IMR-90 (cell line): ENCODE data around the gene SLC25A28.

Experiments used
- BHLHE40 ChIP-seq: fragments of 150-350 bp; IDR thresholded peaks from 2 replicates; pipeline ENCODE4 v1.6.1; 2016; ENCODE audit warnings: mild to moderate bottlenecking, low read depth, low read length
- POLR2A ChIP-seq: IDR thresholded peaks from 2 replicates; pipeline ENCODE4 v1.6.1; 2012; ENCODE audit warnings: mild to moderate bottlenecking, low read depth, low read length
- RAD21 ChIP-seq: IDR thresholded peaks from 2 replicates; pipeline ENCODE4 v1.6.1; 2012; ENCODE audit warnings: low read length, improper control_type of control experiment
- TF ChIP-seq, protein P1 (sequence below): conservative IDR thresholded peaks from 2 replicates; pipeline ENCODE4 v1.5.1; 2012; ENCODE audit warnings: mild to moderate bottlenecking, low read depth, low read length, improper control_type of control experiment

DNA sequence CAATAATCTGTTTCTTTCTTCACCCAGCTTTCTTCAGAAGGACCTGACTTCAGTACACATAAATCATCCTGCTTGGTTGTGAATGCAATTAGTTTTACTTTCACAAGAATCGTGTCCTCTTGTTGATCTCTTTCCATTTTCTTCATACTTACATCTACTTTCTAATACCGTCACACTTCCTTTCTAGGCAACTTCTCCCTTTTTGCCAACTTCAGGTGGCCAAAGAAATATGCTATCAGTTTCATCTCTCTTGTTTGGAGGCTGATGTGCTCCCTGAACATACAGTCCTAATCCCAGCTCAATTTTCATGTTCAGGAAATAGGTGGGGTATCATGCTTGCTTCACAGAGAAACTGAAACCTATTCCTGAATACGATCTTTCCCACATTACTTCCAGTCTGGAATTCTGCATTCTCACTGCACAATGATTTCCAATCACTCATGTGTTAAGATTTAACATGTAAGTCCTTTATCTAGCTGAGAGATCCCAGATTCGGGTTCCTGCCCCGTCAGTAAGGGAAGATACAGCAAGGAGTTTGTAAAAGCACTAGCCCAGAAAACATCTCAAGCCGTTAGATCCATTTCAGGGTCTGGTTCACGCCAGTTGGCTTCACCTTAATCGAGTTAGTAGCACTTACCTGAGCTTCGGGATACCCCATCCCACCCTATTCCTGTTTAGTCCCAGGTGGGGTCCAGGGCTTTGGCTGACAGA is 994 bp downstream of the SLC25A28 start:
- TF ChIP-seq, protein P1, sequence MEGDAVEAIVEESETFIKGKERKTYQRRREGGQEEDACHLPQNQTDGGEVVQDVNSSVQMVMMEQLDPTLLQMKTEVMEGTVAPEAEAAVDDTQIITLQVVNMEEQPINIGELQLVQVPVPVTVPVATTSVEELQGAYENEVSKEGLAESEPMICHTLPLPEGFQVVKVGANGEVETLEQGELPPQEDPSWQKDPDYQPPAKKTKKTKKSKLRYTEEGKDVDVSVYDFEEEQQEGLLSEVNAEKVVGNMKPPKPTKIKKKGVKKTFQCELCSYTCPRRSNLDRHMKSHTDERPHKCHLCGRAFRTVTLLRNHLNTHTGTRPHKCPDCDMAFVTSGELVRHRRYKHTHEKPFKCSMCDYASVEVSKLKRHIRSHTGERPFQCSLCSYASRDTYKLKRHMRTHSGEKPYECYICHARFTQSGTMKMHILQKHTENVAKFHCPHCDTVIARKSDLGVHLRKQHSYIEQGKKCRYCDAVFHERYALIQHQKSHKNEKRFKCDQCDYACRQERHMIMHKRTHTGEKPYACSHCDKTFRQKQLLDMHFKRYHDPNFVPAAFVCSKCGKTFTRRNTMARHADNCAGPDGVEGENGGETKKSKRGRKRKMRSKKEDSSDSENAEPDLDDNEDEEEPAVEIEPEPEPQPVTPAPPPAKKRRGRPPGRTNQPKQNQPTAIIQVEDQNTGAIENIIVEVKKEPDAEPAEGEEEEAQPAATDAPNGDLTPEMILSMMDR: no peak
- no peak for TF ChIP-seq RAD21
- no peak for TF ChIP-seq POLR2A
- no peak for TF ChIP-seq BHLHE40
